HEK293T (cell line): ENCODE data around the gene TPRG1.

Experiments used
- BHLHE40 ChIP-seq: fragments of 450-650 bp; IDR thresholded peaks from 2 replicates; pipeline ENCODE4 v1.6.1; 2016; ENCODE audit warnings: mild to moderate bottlenecking, moderate library complexity, borderline replicate concordance
- ELF4 ChIP-seq: fragments of 450-650 bp; IDR thresholded peaks from 2 replicates; pipeline ENCODE4 v1.6.1; 2017; ENCODE audit warnings: antibody characterized with exemption
- FOXA1 ChIP-seq: fragments of 450-650 bp; IDR thresholded peaks from 2 replicates; pipeline ENCODE4 v1.6.1; 2016; ENCODE audit warnings: mild to moderate bottlenecking
- FOXM1 ChIP-seq: fragments of 450-650 bp; IDR thresholded peaks from 2 replicates; pipeline ENCODE4 v1.6.1; 2017; ENCODE audit warnings: mild to moderate bottlenecking, borderline replicate concordance
- HDGF ChIP-seq: fragments of 450-650 bp; IDR thresholded peaks from 2 replicates; pipeline ENCODE4 v1.6.1; 2017; ENCODE audit warnings: antibody characterized with exemption, borderline replicate concordance
- LEF1 ChIP-seq: fragments of 450-650 bp; IDR thresholded peaks from 2 replicates; pipeline ENCODE4 v1.6.1; 2017; ENCODE audit warnings: mild to moderate bottlenecking, borderline replicate concordance
- NFRKB ChIP-seq: fragments of 450-650 bp; IDR thresholded peaks from 2 replicates; pipeline ENCODE4 v1.6.1; 2016; ENCODE audit warnings: mild to moderate bottlenecking, moderate library complexity
- PKNOX1 ChIP-seq: fragments of 450-650 bp; IDR thresholded peaks from 2 replicates; pipeline ENCODE4 v1.6.1; 2016
- SP1 ChIP-seq: fragments of 450-650 bp; IDR thresholded peaks from 2 replicates; pipeline ENCODE4 v1.6.1; 2017
- SUZ12 ChIP-seq: fragments of 450-650 bp; IDR thresholded peaks from 2 replicates; pipeline ENCODE4 v1.6.1; 2016; ENCODE audit warnings: mild to moderate bottlenecking
- TARDBP ChIP-seq: fragments of 450-650 bp; IDR thresholded peaks from 2 replicates; pipeline ENCODE4 v1.6.1; 2016
- ZNF384 ChIP-seq: fragments of 450-650 bp; IDR thresholded peaks from 2 replicates; pipeline ENCODE4 v1.6.1; 2016

- TF ChIP-seq SP1 (no peak), NFRKB (no peak), ZNF384 (no peak), BHLHE40 (no peak), FOXA1 (no peak), HDGF (no peak), LEF1 (no peak), FOXM1 (no peak), PKNOX1 (no peak), ELF4 (no peak), TARDBP (no peak), SUZ12 (no peak)
These were observed 40.9 kb downstream of the TPRG1 start for GRCh38 chr3:189212681-189213080.
